Duodenal mucosa (tissue), 2 donors: ENCODE measurements around the gene TMTC2.
"Not testable (repeated sequence)": the region's sequence is repeated elsewhere in the genome, so short reads cannot be mapped to it uniquely, and the experiment has no call there.

ENCODE experiments used
- H3K27ac ChIP-seq: one replicate; pipeline ENCODE4 v1.7.0; 2013; ENCODE audit warnings: low read depth, low read length
- H3K27me3 ChIP-seq, 2 donors: one replicate each; pipeline ENCODE4 v1.7.0; 2013; ENCODE audit warnings: low read length in 2 of 2, control low read depth in 1 of 2; ENCODE audit not compliant: insufficient read depth in 2 of 2, control insufficient read depth in 1 of 2
- H3K36me3 ChIP-seq, 2 donors: one replicate each; pipeline ENCODE4 v1.7.0; 2013; ENCODE audit warnings: low read length in 2 of 2, control low read depth in 1 of 2; ENCODE audit not compliant: insufficient read depth in 2 of 2, control insufficient read depth in 1 of 2
- H3K4me1 ChIP-seq, 2 donors: one replicate each; pipeline ENCODE4 v1.7.0; 2013; ENCODE audit warnings: low read length in 2 of 2, control low read depth in 1 of 2; ENCODE audit not compliant: insufficient read depth in 2 of 2, control insufficient read depth in 1 of 2
- H3K4me3 ChIP-seq, 2 donors: one replicate each; pipeline ENCODE4 v1.7.0; 2013; ENCODE audit warnings: low read length in 2 of 2, low read depth in 1 of 2
- H3K9ac ChIP-seq, 2 donors: one replicate each; pipeline ENCODE4 v1.7.0; 2013; ENCODE audit warnings: low read length in 2 of 2, low read depth in 1 of 2
- H3K9me3 ChIP-seq, 2 donors: one replicate each; pipeline ENCODE4 v1.7.0; 2013; ENCODE audit warnings: low read length in 2 of 2, control low read depth in 1 of 2; ENCODE audit not compliant: control insufficient read depth in 1 of 2

TMTC2 gene

GRCh38 chr12:82754856-82755255 is 68.2 kb downstream of the TMTC2 start:
- Histone ChIP-seq H3K4me3 (no peak overlapping the region), H3K9ac (no peak overlapping the region), H3K4me1 (no peaks in the 10 kb centered on the region), H3K27me3 (no peaks in the 10 kb centered on the region), H3K27ac (no peak overlapping the region), H3K36me3 (no peaks in the 10 kb centered on the region), H3K9me3 (no peaks in the 10 kb centered on the region)

GRCh38 chr12:82756303-82756702 is 69.6 kb downstream of the TMTC2 start:
- no peaks in the 10 kb centered on the region for H3K36me3 ChIP-seq
- no peaks in the 10 kb centered on the region for H3K27me3 ChIP-seq
- no peaks in the 10 kb centered on the region for H3K4me1 ChIP-seq
- no peak overlapping the region for H3K9ac ChIP-seq
- no peaks in the 10 kb centered on the region for H3K9me3 ChIP-seq
- no peak overlapping the region for H3K4me3 ChIP-seq
- no peak overlapping the region for H3K27ac ChIP-seq

DNA sequence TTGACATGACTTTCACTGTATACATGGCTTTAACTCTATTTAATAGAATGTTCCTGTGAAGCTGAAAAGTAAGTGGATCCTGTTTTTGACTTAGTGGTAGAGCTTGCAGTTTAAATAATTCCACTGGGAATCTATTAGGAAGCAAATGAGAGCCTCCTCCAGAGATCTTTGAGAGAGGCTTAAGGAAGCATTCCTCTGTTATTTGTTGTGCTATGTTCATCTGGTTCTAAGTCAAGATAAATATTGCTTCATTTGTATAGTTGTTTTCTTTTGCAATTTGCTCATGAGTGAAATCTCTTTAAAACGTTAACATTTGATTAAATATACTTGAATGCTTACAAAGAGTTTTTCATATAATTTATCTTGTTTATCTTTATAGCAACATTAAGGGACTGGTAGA is 70.4 kb downstream of the TMTC2 start:
- H3K9me3 ChIP-seq, result no peaks in the 10 kb centered on the region
- H3K36me3 ChIP-seq, result no peaks in the 10 kb centered on the region
- H3K27me3 ChIP-seq, result no peaks in the 10 kb centered on the region
- H3K4me1 ChIP-seq, result no peaks in the 10 kb centered on the region
- H3K4me3 ChIP-seq, result no peak overlapping the region
- no peak overlapping the region for H3K9ac ChIP-seq
- no peak overlapping the region for H3K27ac ChIP-seq

DNA sequence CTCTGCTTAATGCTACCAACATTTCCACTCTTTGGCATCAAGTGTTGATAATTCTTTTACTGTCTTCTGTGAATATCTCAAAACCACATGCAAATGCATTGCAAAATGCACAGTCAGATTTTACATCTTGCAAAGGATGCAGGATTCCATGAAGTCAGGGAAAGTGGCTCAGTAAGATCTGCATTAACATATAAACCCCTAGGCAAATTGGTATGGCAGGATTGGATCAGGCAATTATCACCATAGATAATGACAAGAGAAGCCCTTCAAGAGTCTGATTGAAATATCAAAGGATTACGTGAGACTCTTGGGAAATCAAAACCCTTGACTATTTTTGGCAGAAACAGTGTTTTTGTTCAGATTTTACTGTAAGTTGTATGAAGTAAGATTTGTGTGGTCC is 71.0 kb downstream of the TMTC2 start:
- H3K4me1 ChIP-seq, result no peaks in the 10 kb centered on the region
- H3K9ac ChIP-seq, result no peak overlapping the region
- no peak overlapping the region for H3K27ac ChIP-seq
- H3K4me3 ChIP-seq, result no peak overlapping the region
- no peaks in the 10 kb centered on the region for H3K9me3 ChIP-seq
- H3K36me3 ChIP-seq, result no peaks in the 10 kb centered on the region
- H3K27me3 ChIP-seq, result no peaks in the 10 kb centered on the region

GRCh38 chr12:82758749-82759330 is 72.1 kb downstream of the TMTC2 start:
- Histone ChIP-seq H3K27ac (no peak overlapping the region), H3K36me3 (no peaks in the 10 kb centered on the region), H3K4me3 (no peak overlapping the region), H3K27me3 (no peaks in the 10 kb centered on the region), H3K9ac (no peak overlapping the region), H3K4me1 (no peaks in the 10 kb centered on the region), H3K9me3 (no peaks in the 10 kb centered on the region)

- H3K9me3 ChIP-seq, result no peaks in the 10 kb centered on the region
- no peak overlapping the region for H3K9ac ChIP-seq
- H3K27ac ChIP-seq, result no peak overlapping the region
- H3K27me3 ChIP-seq, result no peaks in the 10 kb centered on the region
- no peaks in the 10 kb centered on the region for H3K36me3 ChIP-seq
- H3K4me3 ChIP-seq, result no peak overlapping the region
- H3K4me1 ChIP-seq, result no peaks in the 10 kb centered on the region
These were observed 73.7 kb downstream of the TMTC2 start for GRCh38 chr12:82760423-82760822.

DNA sequence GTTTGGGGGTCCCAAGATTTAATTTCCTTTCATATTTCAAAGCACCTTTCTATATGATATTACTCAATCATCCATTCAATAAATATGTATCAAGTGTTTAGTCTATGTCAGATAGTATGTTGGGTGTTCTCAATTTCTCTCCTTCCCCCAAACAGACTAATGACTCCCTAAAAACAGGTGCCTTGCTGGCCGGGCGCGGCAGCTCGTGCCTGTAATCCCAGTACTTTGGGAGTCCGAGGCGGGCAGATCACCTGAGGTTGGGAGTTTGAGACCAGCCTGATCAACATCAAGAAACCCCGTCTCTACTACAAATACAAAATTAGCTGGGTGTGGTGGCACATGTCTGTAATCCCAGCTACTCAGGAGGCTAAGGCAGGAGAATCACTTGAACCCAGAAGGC is 78.5 kb downstream of the TMTC2 start:
- not testable (repeated sequence) for H3K4me3 ChIP-seq, H3K36me3 ChIP-seq, H3K9me3 ChIP-seq, H3K27me3 ChIP-seq, H3K9ac ChIP-seq, H3K27ac ChIP-seq, H3K4me1 ChIP-seq

DNA sequence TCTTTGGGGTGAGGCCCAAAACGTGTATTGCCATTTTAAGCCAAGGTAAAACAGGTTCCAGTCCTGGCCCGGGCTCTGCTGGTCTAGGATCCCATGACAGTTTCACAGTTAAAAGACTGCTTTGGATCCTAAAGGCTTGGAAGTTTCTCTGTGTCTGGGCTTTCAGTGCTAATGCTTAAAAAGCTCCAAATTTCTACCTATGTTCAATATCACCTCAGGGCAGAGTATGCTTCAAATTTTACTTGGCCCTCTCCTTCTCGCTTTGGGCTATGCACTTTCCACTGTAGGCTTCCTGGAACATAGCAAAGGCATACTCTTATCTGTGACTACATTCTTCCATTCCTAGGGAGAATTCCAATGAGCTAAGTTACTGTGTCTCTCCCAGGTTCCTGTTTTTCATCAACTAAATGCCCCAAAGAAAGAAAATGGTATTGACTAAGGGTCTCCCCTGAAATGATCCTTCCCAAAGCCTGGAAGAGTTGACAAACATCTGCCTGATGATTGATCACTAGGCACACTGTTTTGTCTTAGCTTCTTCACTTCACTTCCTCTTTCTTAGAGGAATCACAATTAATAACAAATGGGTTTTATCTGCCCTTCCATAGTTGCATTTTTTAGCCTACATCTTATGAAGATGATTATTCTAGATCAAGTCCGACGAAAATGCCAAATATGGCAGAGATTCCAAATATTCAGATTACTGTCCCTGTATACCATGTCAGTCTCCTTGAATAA is 79.4 kb downstream of the TMTC2 start:
- Histone ChIP-seq H3K4me3 (no peak overlapping the region), H3K27ac (no peak overlapping the region), H3K9me3 (no peaks in the 10 kb centered on the region), H3K36me3 (no peaks in the 10 kb centered on the region), H3K9ac (no peak overlapping the region), H3K27me3 (no peaks in the 10 kb centered on the region), H3K4me1 (no peaks in the 10 kb centered on the region)

DNA sequence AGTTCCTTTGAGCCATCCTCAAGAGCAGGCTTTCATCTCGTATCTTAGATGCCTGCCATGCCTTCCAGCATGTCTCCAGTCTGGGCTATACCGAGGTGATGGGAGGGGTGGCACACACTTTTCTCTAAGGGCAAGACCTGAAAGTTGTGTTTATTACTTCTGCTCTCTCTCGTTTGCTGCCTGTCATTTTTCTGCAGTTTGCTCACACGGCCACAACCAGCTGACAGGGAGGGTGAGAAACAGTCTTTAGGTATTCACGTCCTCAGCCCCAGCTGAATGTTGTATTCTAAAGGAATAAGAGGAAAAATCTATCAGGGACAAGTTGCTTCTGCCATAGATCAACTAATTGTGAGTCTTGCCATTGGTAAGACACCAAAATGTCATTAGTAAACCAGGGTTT is 88.0 kb downstream of the TMTC2 start:
- H3K27ac ChIP-seq, result no peak overlapping the region
- no peaks in the 10 kb centered on the region for H3K36me3 ChIP-seq
- no peaks in the 10 kb centered on the region for H3K9me3 ChIP-seq
- H3K4me3 ChIP-seq, result no peak overlapping the region
- H3K4me1 ChIP-seq, result no peaks in the 10 kb centered on the region
- no peak overlapping the region for H3K9ac ChIP-seq
- H3K27me3 ChIP-seq, result no peaks in the 10 kb centered on the region

DNA sequence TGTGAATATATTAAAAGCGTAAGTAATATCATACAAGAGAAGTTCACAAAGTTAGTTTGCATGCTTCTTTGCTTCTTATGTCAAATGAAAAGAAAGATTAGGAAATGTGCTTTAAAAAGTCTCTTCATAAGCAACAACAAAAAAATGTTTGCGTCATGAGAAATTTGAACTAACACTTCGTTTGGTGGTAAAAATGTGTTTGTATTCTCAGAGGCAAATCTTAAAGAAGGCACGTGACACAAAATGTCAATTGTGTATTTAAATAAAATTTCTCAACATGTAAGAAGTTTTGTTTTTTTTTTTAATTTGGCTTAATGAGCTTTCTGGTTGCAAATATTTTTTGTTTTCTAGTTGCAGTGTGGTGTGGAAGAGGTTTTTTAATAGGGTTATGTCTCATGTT is 93.8 kb downstream of the TMTC2 start:
- Histone ChIP-seq H3K4me3 (no peak overlapping the region), H3K36me3 (no peaks in the 10 kb centered on the region), H3K4me1 (no peaks in the 10 kb centered on the region), H3K27ac (no peak overlapping the region), H3K9me3 (no peaks in the 10 kb centered on the region), H3K9ac (no peak overlapping the region), H3K27me3 (no peaks in the 10 kb centered on the region)
